GM12865 (cell line): Measurements from ENCODE around the gene CYP2B6.
"Not testable (repeated sequence)": the region's sequence is repeated elsewhere in the genome, so short reads cannot be mapped to it uniquely, and the experiment has no call there.

Source experiments
- DNase-seq: peaks from one replicate; pipeline ENCODE4 v3.0.0; 2010; ENCODE audit warnings: low read depth
- H3K4me3 ChIP-seq: 2 replicates; pipeline ENCODE4 v1.5.1; 2011; ENCODE audit warnings: mild to moderate bottlenecking, low read depth, low read length, control low read depth
- TF ChIP-seq, protein P1 (sequence below): IDR thresholded peaks from 2 replicates; pipeline ENCODE4 v1.5.1; 2011; ENCODE audit warnings: low read length, control low read depth, low read depth, inconsistent platforms; ENCODE audit not compliant: insufficient read depth; ENCODE audit errors: missing control alignments

The CYP2B6 gene

GRCh38 chr19:41027273-41027967 is 36.3 kb downstream of the CYP2B6 start:
- no peak overlapping the region for H3K4me3 ChIP-seq
- TF ChIP-seq, protein P1, sequence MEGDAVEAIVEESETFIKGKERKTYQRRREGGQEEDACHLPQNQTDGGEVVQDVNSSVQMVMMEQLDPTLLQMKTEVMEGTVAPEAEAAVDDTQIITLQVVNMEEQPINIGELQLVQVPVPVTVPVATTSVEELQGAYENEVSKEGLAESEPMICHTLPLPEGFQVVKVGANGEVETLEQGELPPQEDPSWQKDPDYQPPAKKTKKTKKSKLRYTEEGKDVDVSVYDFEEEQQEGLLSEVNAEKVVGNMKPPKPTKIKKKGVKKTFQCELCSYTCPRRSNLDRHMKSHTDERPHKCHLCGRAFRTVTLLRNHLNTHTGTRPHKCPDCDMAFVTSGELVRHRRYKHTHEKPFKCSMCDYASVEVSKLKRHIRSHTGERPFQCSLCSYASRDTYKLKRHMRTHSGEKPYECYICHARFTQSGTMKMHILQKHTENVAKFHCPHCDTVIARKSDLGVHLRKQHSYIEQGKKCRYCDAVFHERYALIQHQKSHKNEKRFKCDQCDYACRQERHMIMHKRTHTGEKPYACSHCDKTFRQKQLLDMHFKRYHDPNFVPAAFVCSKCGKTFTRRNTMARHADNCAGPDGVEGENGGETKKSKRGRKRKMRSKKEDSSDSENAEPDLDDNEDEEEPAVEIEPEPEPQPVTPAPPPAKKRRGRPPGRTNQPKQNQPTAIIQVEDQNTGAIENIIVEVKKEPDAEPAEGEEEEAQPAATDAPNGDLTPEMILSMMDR: no peak
- no peak for DNase-seq

DNA sequence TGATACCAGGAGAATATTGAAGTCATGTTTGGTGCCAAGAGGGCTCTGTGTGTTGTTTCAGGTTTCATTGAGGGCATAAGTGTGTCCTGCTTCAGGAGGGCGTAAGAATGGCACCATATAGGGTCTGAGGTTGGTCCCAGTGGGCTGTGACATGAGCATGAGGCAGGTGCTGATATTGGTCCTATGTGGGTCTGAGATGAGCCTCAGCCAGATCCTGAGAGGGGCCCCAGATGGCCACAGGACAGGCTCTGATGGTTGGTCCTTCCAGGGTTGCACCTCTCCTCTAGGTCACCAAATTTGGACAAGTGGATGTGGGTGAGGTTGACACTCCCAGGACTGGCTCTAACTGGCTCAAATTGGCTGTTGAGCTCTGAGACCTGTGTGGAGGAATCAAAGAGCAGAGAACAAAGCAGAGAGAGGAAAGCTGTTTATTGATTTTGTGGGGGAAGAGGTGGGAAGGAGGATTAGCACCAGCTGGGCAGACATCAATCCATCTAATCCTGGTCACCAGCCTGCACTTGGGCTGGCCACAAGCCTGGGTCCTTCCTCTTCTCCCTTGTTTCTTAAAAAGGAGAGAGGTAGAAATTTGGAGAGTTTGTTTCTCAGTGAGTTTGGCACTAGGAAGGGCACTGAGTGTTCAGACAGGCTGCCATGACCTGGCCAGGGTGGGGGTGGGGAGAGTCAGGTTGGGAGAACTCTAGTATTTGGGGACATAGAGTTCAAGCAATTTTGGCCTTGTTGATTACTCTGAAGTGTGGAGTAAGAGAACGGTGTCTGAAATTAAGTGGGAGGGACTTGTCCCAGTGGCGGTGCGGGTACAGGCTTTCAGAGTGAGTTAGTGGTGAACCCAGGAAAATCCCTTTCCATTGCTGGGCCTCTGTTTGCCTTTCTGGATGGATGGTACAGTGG is 38.7 kb downstream of the CYP2B6 start:
- TF ChIP-seq, protein P1: no peak
- H3K4me3 ChIP-seq: no peak overlapping the region
- no peak for DNase-seq

DNA sequence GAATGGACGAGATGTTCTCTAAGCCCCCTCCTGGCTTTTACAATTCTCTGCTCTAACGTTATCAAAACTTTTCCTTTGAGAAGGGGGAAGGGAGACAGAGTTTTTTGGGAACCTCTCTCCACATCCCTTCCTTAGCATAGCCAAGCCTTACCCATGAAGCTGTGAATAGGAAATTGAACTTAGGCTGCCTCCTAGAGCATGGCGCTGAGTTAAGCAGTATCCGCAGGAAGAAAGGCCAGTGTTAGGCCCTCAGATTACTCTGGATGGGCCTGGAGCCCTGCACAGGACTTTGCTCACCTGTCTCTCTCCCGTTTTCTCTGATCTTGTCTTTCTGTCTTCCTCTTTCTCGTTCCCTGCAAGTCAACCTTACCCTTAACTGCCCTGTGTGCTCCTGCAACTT is 39.6 kb downstream of the CYP2B6 start:
- TF ChIP-seq, protein P1: no peak
- H3K4me3 ChIP-seq: no peak overlapping the region
- DNase-seq: no peak

DNA sequence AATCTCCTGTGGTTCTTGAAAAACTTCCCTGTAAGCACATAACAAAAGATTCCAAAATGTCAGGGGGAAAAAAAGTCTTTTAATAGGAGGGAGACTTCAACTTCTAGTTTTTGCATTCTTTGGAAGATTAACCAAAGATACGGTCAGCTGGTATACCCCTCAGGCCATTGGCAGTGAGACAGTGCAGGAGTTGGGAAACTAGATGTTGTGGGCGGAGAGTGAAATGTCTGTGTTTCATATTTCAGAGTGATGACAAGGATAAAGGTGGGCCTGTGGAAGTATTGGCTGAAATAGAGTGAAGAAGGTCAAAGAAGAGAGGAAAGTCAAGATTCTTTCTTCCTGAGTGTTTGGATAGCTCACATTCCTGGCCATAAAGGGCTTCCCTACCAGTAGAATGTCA is 40.8 kb downstream of the CYP2B6 start:
- DNase-seq: no peak
- TF ChIP-seq, protein P1: no peak
- H3K4me3 ChIP-seq: no peak overlapping the region

DNA sequence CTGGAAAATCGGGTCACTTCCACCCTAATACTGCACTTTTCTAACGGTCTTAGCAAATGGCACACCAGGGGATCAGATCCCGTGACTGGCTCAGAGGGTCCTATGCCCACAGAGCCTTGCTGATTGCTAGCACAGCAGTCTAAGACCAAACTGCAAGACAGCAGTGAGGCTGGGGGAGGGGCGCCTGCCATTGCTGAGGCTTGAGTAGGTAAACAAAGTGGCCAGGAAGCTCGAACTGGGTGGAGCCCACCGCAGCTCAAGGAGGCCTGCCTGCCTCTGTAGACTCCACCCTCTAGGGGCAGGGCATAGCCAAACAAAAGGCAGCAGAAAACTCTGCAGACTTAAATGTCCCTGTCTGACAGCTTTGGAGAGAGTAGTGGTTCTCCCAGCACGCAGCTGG is 42.2 kb downstream of the CYP2B6 start:
- DNase-seq: not testable (repeated sequence)

DNA sequence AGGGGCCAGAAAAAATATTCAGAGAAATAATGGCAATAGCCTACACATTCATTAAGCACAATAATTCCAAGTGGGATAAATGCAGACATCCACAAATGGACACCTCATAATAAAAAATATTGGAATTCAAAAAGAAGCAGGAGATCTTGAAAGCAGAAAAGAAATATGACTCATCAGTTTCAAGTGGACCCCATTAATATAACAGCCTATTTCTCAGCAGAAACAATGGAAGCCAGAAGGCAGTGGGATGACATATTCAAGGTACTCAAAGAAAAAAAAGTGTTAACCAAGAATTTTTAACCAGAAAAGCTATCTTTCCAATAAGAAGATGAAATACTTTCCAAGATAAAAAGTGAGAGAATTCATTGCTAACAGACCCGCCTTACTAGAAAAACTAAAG is 48.7 kb downstream of the CYP2B6 start:
- TF ChIP-seq, protein P1: no peak
- no peak for DNase-seq
- H3K4me3 ChIP-seq: no peak overlapping the region

More for the DNA sequence above, 42.2 kb downstream of the CYP2B6 start:
- not testable (repeated sequence) for H3K4me3 ChIP-seq

DNA sequence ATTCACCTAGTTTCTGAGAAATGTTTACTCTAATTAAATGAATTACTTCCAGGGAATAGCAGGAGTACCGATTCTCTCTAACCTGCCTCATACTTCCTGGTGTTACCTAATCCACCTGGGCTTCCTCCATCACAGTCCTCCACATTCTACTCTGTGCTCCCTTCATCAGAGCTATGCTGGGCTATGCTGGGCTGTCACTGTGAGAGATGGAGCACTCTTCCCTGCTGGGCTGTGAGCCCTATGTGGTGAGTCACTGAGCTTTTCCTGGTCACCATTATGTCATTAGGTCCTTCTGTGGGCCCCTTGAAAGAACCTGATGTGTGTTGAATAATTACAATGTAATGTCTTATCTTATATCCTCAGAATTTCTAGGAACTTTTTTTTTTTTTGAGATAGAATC is 54.0 kb downstream of the CYP2B6 start:
- not testable (repeated sequence) for H3K4me3 ChIP-seq, DNase-seq

GRCh38 chr19:41050426-41050825 is 59.3 kb downstream of the CYP2B6 start:
- TF ChIP-seq, protein P1: no peak
- H3K4me3 ChIP-seq: no peak overlapping the region
- DNase-seq: no peak

DNA sequence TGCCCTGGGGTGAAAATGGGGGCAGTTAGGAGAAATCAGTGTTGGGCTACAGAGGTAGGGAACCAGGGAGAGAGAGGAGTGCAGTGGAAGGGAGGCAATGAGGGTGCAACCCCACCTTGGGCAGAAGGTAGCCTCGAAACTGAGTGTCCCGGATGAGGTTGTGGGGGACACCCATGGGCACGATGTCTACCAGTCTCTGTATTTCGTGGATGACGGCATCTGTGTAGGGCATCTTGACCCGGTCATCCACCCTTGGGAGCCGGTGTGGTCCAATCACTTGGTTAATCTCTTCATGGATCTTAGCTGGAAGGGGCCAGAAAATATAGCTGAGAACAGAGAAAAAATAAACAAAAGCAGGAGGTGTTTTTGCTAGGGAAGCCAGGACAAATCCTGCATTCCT is 61.1 kb downstream of the CYP2B6 start:
- H3K4me3 ChIP-seq, DNase-seq: not testable (repeated sequence)

DNA sequence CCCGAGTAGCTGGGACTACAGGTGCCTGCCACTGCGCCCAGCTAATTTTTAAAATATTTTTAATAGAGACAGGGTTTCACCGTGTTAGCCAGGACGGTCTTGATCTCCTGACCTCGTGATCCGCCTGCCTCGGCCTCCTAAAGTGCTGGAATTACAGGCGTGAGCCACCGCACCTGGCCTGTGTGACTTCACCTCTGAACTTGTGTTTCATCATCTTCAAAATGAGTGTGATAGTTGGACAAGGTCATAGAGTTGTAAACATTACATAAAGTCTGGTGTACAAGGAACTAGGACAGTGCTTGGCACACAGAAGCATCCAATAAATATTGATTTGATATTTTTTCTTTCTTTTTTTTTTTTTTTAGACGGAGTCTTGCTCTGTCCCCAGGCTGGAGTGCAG is 62.2 kb downstream of the CYP2B6 start:
- H3K4me3 ChIP-seq, DNase-seq: not testable (repeated sequence)
